ENCODE data around the gene KIF13A. TPM values are rescaled to one million over a fixed set of nuclear protein-coding genes. Genes with fewer than 3 reads are reported as not detected.

The KIF13A gene
- total RNA-seq, 2 donors from 2014 or later: 35.3 to 45.0 TPM

GRCh38 chr6:17829905-17830304 lies 157.5 kb downstream of the KIF13A start:
- WGBS, 2 experiments (ENCODE audit: insufficient coverage in 1 of 2, insufficient read length in 1 of 2): 83 to 100% methylated on average over 1 to 3 of the region's 3 CpGs
- DNase-seq: peak; percentile 22
- no peaks in the 10 kb centered on the region for H3K27me3 ChIP-seq (ENCODE audit: control insufficient read depth, insufficient read depth, low read length, poor library complexity, severe bottlenecking)
- H3K9ac ChIP-seq (ENCODE audit: extremely low read depth, low read length, poor library complexity, severe bottlenecking): no peak overlapping the region
- no peak overlapping the region for H3K4me3 Mint-ChIP-seq
- no peaks in the 10 kb centered on the region for H3K9me3 ChIP-seq (ENCODE audit: control insufficient read depth, low read length)
- H3K36me3 Mint-ChIP-seq (ENCODE audit: low read depth): peaks cover 58% of the 10 kb centered on the region
- no peak for TF ChIP-seq CTCF (conservative IDR thresholded peaks at IDR 0.05)
- peaks cover 71% of the 10 kb centered on the region for H3K36me3 ChIP-seq (ENCODE audit: control insufficient read depth, insufficient read depth, low read length)
- peaks cover 6% of the 10 kb centered on the region for H3K4me1 Mint-ChIP-seq
- H3K4me1 ChIP-seq (ENCODE audit: control insufficient read depth, insufficient read depth, low read length): peaks cover 8% of the 10 kb centered on the region
- H3K27ac Mint-ChIP-seq: no peak overlapping the region
- H3K4me3 ChIP-seq (ENCODE audit: low read length): no peak overlapping the region
- no peaks in the 10 kb centered on the region for H3K9me3 Mint-ChIP-seq
- no peaks in the 10 kb centered on the region for H3K27me3 Mint-ChIP-seq (ENCODE audit: insufficient read depth)
- no peak overlapping the region for H3K27ac ChIP-seq (ENCODE audit: low read depth, low read length)

DNA sequence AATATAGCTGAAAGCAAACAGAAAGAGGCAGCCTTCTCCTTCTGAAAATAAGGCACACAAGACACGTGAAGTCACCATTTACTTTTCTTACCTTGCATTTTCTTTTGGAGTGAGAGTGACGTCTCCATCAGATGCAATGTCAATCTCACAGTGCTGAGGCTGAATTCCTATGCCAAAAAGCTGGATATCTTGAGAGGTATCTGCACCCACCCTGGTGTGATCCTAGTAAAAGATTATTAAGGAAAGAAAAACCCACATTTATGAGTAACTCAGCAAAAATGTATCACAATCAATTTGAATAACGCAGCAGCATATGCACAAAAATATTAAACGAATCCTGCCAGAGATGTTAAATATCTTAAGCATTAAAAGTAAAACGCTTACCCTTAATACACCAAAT lies 159.3 kb downstream of the KIF13A start:
- peaks cover 6% of the 10 kb centered on the region for H3K4me1 Mint-ChIP-seq
- TF ChIP-seq CTCF (conservative IDR thresholded peaks at IDR 0.05): no peak
- no peaks in the 10 kb centered on the region for H3K27me3 Mint-ChIP-seq (ENCODE audit: insufficient read depth)
- no peak overlapping the region for H3K4me3 ChIP-seq (ENCODE audit: low read length)
- H3K9me3 Mint-ChIP-seq: no peaks in the 10 kb centered on the region
- peaks cover 8% of the 10 kb centered on the region for H3K4me1 ChIP-seq (ENCODE audit: control insufficient read depth, insufficient read depth, low read length)
- H3K9ac ChIP-seq (ENCODE audit: extremely low read depth, low read length, poor library complexity, severe bottlenecking): no peak overlapping the region
- H3K27ac Mint-ChIP-seq: no peak overlapping the region
- no peak for DNase-seq
- H3K4me3 Mint-ChIP-seq: no peak overlapping the region
- peaks cover 55% of the 10 kb centered on the region for H3K36me3 Mint-ChIP-seq (ENCODE audit: low read depth)
- H3K9me3 ChIP-seq (ENCODE audit: control insufficient read depth, low read length): no peaks in the 10 kb centered on the region
- H3K36me3 ChIP-seq (ENCODE audit: control insufficient read depth, insufficient read depth, low read length): peaks cover 63% of the 10 kb centered on the region
- H3K27me3 ChIP-seq (ENCODE audit: control insufficient read depth, insufficient read depth, low read length, poor library complexity, severe bottlenecking): no peaks in the 10 kb centered on the region
- H3K27ac ChIP-seq (ENCODE audit: low read depth, low read length): no peak overlapping the region
- WGBS, 2 experiments (ENCODE audit: insufficient coverage in 1 of 2, insufficient read length in 1 of 2): 84 to 91% methylated on average over 2 to 5 of the region's 5 CpGs

GRCh38 chr6:17826301-17826700 lies 161.1 kb downstream of the KIF13A start:
- H3K4me1 ChIP-seq (ENCODE audit: control insufficient read depth, insufficient read depth, low read length): peaks cover 8% of the 10 kb centered on the region
- Mint-ChIP-seq H3K4me3 (no peak overlapping the region), H3K27ac (no peak overlapping the region), H3K4me1 (peaks cover 6% of the 10 kb centered on the region), H3K27me3 (ENCODE audit: insufficient read depth) (no peaks in the 10 kb centered on the region), H3K36me3 (ENCODE audit: low read depth) (peaks cover 55% of the 10 kb centered on the region), H3K9me3 (no peaks in the 10 kb centered on the region)
- no peak overlapping the region for H3K4me3 ChIP-seq (ENCODE audit: low read length)
- H3K36me3 ChIP-seq (ENCODE audit: control insufficient read depth, insufficient read depth, low read length): peaks cover 59% of the 10 kb centered on the region
- no peak overlapping the region for H3K27ac ChIP-seq (ENCODE audit: low read depth, low read length)
- peak; percentile 7 for DNase-seq
- no peaks in the 10 kb centered on the region for H3K27me3 ChIP-seq (ENCODE audit: control insufficient read depth, insufficient read depth, low read length, poor library complexity, severe bottlenecking)
- no peaks in the 10 kb centered on the region for H3K9me3 ChIP-seq (ENCODE audit: control insufficient read depth, low read length)
- TF ChIP-seq CTCF (conservative IDR thresholded peaks at IDR 0.05): no peak
- H3K9ac ChIP-seq (ENCODE audit: extremely low read depth, low read length, poor library complexity, severe bottlenecking): no peak overlapping the region

Data from endodermal cell (in vitro differentiated cells).